Ovary (tissue), 3 donors: Measurements from ENCODE around the gene SYS1.

Experiments
- EP300 ChIP-seq: sonication (generic); formaldehyde crosslinking; IDR thresholded peaks from one replicate; pipeline ENCODE4 v1.6.1; 2017; ENCODE audit warnings: antibody characterized with exemption
- TF ChIP-seq, protein P1 (sequence below), 3 donors: fragments of 450-650 bp in 2 of 3; fragments of 200-600 bp in 1 of 3; IDR thresholded peaks; one replicate each; pipeline versions ENCODE4 v1.5.1 to v1.8.0; 2016 to 2022; ENCODE audit warnings: antibody characterized with exemption in 3 of 3, mild to moderate bottlenecking in 1 of 3
- donor health status: DM: no; HTN: no; CAD: no.

DNA sequence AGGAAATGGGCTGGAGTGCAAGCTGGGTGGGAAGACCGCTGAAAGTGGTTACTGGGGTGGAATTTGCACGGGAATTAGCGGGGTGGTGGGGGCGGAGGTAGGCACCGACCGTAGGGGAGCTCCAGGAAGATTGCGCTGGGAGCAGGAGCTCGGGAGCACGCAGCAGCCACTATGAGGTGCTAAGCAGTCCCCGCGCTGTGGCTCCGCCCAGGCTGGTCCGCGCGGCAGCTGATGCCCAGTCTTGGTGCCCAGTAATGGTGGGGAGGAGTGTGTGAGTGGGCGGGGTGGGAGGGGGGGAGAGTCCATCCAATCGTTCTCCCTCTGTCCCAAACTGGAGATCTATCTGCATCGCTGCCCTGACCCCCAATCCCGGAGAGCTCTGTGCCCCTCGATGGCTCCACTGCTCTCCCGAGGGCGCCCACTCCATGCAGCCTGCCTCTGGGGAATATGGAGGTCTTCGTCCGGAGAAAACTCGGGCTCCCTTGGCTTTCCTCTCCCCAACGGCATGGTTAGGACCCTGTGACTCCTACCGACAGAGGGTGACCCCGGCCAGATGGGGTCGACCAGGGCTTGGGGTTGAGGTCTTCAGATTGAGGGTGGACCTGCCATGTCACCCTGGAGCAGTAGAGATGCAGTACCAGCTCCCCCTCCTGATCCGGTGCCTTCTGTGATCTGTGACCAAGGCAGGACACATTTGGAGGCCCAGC is 9.8 kb downstream of the SYS1 start:
- TF ChIP-seq, protein P1, sequence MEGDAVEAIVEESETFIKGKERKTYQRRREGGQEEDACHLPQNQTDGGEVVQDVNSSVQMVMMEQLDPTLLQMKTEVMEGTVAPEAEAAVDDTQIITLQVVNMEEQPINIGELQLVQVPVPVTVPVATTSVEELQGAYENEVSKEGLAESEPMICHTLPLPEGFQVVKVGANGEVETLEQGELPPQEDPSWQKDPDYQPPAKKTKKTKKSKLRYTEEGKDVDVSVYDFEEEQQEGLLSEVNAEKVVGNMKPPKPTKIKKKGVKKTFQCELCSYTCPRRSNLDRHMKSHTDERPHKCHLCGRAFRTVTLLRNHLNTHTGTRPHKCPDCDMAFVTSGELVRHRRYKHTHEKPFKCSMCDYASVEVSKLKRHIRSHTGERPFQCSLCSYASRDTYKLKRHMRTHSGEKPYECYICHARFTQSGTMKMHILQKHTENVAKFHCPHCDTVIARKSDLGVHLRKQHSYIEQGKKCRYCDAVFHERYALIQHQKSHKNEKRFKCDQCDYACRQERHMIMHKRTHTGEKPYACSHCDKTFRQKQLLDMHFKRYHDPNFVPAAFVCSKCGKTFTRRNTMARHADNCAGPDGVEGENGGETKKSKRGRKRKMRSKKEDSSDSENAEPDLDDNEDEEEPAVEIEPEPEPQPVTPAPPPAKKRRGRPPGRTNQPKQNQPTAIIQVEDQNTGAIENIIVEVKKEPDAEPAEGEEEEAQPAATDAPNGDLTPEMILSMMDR (IDR thresholded peaks at IDR 0.05) = no peak
- TF ChIP-seq EP300 = no peak
